ENCODE measurements around the gene CACNA1D.

Gene CACNA1D

DNA sequence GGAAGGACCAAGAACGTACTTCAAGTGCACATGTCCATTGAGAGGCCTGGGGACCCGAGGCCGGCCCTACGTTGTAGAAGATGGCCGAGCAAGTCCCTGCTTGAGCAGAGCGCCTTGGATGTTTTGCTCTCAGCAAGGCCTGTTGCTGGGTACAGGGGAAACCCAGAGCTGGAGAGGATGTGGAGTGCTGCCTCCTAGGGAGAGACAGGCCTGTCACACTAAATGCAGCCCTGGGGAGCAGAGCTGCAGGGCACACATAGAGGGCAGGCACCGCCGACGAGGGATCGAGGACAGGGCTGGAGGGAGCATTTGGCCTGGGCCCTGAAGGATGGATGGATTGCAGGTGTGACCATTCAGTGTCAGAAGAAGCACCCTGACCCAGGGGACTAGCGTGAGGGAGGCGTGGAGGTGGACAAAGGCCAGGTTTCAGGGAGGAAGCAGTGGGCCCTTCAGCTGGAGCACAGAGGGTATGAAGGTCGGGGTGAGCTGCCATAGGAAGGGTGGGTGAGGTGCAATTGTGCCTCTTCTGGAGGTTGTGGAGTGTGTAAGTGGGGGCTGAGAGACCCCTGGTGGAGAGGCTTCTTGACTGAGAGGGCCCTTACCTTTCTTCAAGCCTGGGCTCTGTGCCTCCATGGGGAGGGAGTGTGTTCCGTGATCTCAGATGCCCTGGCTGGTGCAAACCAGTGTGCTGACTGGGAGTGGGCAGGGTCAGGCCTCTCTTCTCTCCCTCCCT lies 209.4 kb downstream of the CACNA1D start:
- FAIRE-seq = no peak
- no peak for TF ChIP-seq POU2F2 (IDR thresholded peaks at IDR 0.05; ENCODE audit: low read depth, low read length)
- no peak for TF ChIP-seq SPI1 (IDR thresholded peaks at IDR 0.05; ENCODE audit: low read depth, low read length)
- no peak for TF ChIP-seq TAF1 (IDR thresholded peaks at IDR 0.05; ENCODE audit: low read depth, low read length)
- no peak for TF ChIP-seq POLR2A (IDR thresholded peaks at IDR 0.05; ENCODE audit: low read depth, low read length)
- TF ChIP-seq POLR2AphosphoS5 (IDR thresholded peaks at IDR 0.05; ENCODE audit: low read depth, low read length) = no peak
- no peak for TF ChIP-seq PAX5 (IDR thresholded peaks at IDR 0.05; ENCODE audit: insufficient read depth, low read length, severe bottlenecking)
- no peak for DNase-seq (ENCODE audit: insufficient read length, low spot score)

- no peak for TF ChIP-seq POLR2A (IDR thresholded peaks at IDR 0.05; ENCODE audit: low read depth, low read length)
- no peak for TF ChIP-seq POLR2AphosphoS5 (IDR thresholded peaks at IDR 0.05; ENCODE audit: low read depth, low read length)
- TF ChIP-seq PAX5 (IDR thresholded peaks at IDR 0.05; ENCODE audit: insufficient read depth, low read length, severe bottlenecking) = no peak
- TF ChIP-seq TAF1 (IDR thresholded peaks at IDR 0.05; ENCODE audit: low read depth, low read length) = no peak
- FAIRE-seq = no peak
- no peak for DNase-seq (ENCODE audit: insufficient read length, low spot score)
Measured at GRCh38 chr3:53704363-53704725, 209.9 kb downstream of the CACNA1D start.

DNA sequence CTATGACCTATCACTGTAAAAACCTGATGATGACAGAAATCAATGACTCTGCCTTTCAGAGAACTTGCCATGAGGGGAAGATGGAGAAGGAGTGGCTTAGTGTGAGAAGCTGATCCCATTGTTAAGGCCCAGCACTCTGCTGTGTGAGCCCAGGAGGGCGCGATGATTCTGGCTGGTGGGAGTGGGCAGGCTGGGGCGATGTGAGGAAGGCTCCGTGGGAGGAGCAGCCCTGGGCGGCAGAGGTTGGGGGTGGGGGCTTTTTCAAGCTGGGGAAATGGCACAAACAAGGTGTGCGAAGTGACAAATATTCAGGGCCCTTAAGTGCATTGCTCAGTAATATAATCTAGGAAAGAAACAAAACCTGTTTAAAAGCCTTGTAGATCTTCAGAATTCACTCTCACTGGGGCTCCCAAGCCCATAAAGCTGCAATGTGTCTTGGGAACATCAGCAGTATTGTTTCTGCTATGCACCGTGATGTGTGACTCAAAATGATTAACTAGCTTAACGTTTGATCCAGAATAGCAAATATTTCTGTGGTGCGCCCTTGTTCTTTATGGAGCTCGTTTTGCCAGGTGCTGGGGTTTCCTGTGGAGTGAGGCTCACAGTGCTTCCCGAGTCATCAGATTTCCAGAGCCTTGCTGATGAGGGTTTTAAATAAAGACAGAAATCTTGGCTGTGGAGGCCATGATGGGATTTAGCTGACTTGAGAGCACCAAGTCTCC lies 210.8 kb downstream of the CACNA1D start:
- FAIRE-seq (no peak), DNase-seq (ENCODE audit: insufficient read length, low spot score) (no peak)
- TF ChIP-seq POLR2A (IDR thresholded peaks at IDR 0.05; ENCODE audit: low read depth, low read length) = no peak

GRCh38 chr3:53705774-53706173 lies 211.4 kb downstream of the CACNA1D start:
- TF ChIP-seq POLR2A (IDR thresholded peaks at IDR 0.05; ENCODE audit: low read depth, low read length) = no peak
- no peak for TF ChIP-seq SPI1 (IDR thresholded peaks at IDR 0.05; ENCODE audit: low read depth, low read length)
- no peak for TF ChIP-seq POU2F2 (IDR thresholded peaks at IDR 0.05; ENCODE audit: low read depth, low read length)
- no peak for TF ChIP-seq PAX5 (IDR thresholded peaks at IDR 0.05; ENCODE audit: insufficient read depth, low read length, severe bottlenecking)
- TF ChIP-seq POLR2AphosphoS5 (IDR thresholded peaks at IDR 0.05; ENCODE audit: low read depth, low read length) = no peak
- no peak for TF ChIP-seq TAF1 (IDR thresholded peaks at IDR 0.05; ENCODE audit: low read depth, low read length)
- FAIRE-seq (peak; percentile 77), DNase-seq (ENCODE audit: insufficient read length, low spot score) (no peak)

DNA sequence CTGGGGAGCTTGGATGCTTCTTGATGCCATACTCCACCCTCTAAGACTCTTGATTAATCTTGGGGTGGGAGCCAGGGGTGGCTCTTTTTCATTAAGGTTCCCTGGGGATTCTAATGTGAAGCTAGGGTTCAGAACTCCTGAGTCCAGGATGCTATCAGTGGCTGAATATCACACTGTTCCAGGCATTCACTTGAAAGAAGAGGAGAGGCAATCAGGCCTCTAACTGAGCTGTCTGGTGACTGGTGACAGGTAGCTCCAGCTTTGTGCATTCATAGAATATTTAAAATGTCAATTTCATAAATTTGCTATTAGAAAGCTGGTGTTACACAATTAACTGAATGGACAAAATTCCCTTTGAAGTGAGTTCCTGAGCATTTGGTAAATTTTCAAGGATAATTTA lies 212.8 kb downstream of the CACNA1D start:
- no peak for DNase-seq (ENCODE audit: insufficient read length, low spot score)
- TF ChIP-seq POU2F2 (IDR thresholded peaks at IDR 0.05; ENCODE audit: low read depth, low read length) (no peak), PAX5 (IDR thresholded peaks at IDR 0.05; ENCODE audit: insufficient read depth, low read length, severe bottlenecking) (no peak), POLR2AphosphoS5 (IDR thresholded peaks at IDR 0.05; ENCODE audit: low read depth, low read length) (no peak), TAF1 (IDR thresholded peaks at IDR 0.05; ENCODE audit: low read depth, low read length) (no peak), POLR2A (IDR thresholded peaks at IDR 0.05; ENCODE audit: low read depth, low read length) (no peak), SPI1 (IDR thresholded peaks at IDR 0.05; ENCODE audit: low read depth, low read length) (no peak)
- FAIRE-seq = no peak

DNA sequence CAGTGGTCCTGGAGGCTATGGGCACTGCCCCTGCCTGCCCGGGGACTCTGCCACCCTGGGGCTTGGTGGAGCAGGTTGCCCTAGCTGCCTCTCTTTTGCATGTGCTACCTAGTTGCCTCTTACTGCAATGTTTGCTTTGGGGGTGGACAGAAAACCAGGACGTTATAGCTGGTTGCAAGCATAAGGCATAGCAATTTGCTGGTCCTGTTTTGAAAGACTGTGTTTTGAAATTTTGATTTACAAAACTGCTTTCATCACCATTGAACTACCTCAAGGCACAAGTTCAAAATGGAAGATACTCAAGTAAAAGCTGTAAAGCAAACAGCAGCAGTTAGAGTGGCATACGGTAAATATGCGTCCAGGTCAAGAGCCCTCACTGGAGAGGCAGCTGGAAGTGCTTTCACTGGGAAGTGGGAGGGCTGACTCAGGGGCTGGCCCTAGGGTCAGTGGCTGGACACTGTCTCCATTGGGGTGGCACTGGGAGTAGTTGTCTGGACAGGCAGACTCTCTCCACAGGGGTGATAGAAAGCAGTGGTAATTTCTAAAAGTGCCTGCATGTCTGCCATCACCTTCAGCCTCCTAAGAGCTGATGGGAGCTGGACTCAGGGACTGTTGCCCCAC lies 213.7 kb downstream of the CACNA1D start:
- no peak for TF ChIP-seq POLR2A (IDR thresholded peaks at IDR 0.05; ENCODE audit: low read depth, low read length)
- no peak for TF ChIP-seq SPI1 (IDR thresholded peaks at IDR 0.05; ENCODE audit: low read depth, low read length)
- no peak for TF ChIP-seq POLR2AphosphoS5 (IDR thresholded peaks at IDR 0.05; ENCODE audit: low read depth, low read length)
- TF ChIP-seq TAF1 (IDR thresholded peaks at IDR 0.05; ENCODE audit: low read depth, low read length) = no peak
- no peak for TF ChIP-seq POU2F2 (IDR thresholded peaks at IDR 0.05; ENCODE audit: low read depth, low read length)
- TF ChIP-seq PAX5 (IDR thresholded peaks at IDR 0.05; ENCODE audit: insufficient read depth, low read length, severe bottlenecking) = no peak
- DNase-seq (ENCODE audit: insufficient read length, low spot score) (no peak), FAIRE-seq (no peak)

- DNase-seq (ENCODE audit: insufficient read length, low spot score) = no peak
- FAIRE-seq = peak; percentile 79
- TF ChIP-seq TAF1 (IDR thresholded peaks at IDR 0.05; ENCODE audit: low read depth, low read length) (no peak), PAX5 (IDR thresholded peaks at IDR 0.05; ENCODE audit: insufficient read depth, low read length, severe bottlenecking) (no peak), POU2F2 (IDR thresholded peaks at IDR 0.05; ENCODE audit: low read depth, low read length) (no peak), POLR2AphosphoS5 (IDR thresholded peaks at IDR 0.05; ENCODE audit: low read depth, low read length) (no peak), SPI1 (IDR thresholded peaks at IDR 0.05; ENCODE audit: low read depth, low read length) (no peak), POLR2A (IDR thresholded peaks at IDR 0.05; ENCODE audit: low read depth, low read length) (no peak)
Measured at GRCh38 chr3:53709256-53709655, 214.8 kb downstream of the CACNA1D start.

- peak; percentile 87 for FAIRE-seq
- no peak for TF ChIP-seq SPI1 (IDR thresholded peaks at IDR 0.05; ENCODE audit: low read depth, low read length)
- no peak for TF ChIP-seq TAF1 (IDR thresholded peaks at IDR 0.05; ENCODE audit: low read depth, low read length)
- no peak for TF ChIP-seq PAX5 (IDR thresholded peaks at IDR 0.05; ENCODE audit: insufficient read depth, low read length, severe bottlenecking)
- TF ChIP-seq POLR2AphosphoS5 (IDR thresholded peaks at IDR 0.05; ENCODE audit: low read depth, low read length) = no peak
- TF ChIP-seq POLR2A (IDR thresholded peaks at IDR 0.05; ENCODE audit: low read depth, low read length) = no peak
- TF ChIP-seq POU2F2 (IDR thresholded peaks at IDR 0.05; ENCODE audit: low read depth, low read length) = no peak
- peak; percentile 51 for DNase-seq (ENCODE audit: insufficient read length, low spot score)
Measured at GRCh38 chr3:53709860-53710674, 215.7 kb downstream of the CACNA1D start.

DNA sequence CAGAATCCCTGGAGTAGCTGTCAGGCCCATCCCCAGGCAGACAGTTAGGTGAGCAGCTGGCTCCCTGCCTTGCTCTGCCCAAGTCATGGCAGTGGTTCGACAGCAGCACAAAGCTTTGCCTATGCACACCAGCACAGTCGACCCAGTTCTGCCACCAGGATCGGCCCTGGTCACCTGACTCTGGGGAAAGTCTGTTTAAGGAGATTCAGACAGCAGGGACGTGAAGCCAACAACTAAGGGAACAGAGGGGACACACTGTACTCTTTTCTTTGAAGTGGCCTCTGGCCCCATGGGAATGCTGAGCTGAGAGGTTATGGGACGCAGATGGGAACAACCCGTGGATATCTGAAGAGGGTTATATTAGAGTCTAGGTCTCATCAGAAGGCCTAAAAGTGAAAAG lies 217.0 kb downstream of the CACNA1D start:
- no peak for TF ChIP-seq POLR2AphosphoS5 (IDR thresholded peaks at IDR 0.05; ENCODE audit: low read depth, low read length)
- TF ChIP-seq POLR2A (IDR thresholded peaks at IDR 0.05; ENCODE audit: low read depth, low read length) = no peak
- TF ChIP-seq TAF1 (IDR thresholded peaks at IDR 0.05; ENCODE audit: low read depth, low read length) = no peak
- no peak for TF ChIP-seq SPI1 (IDR thresholded peaks at IDR 0.05; ENCODE audit: low read depth, low read length)
- TF ChIP-seq PAX5 (IDR thresholded peaks at IDR 0.05; ENCODE audit: insufficient read depth, low read length, severe bottlenecking) = no peak
- no peak for TF ChIP-seq POU2F2 (IDR thresholded peaks at IDR 0.05; ENCODE audit: low read depth, low read length)
- DNase-seq (ENCODE audit: insufficient read length, low spot score) = no peak
- FAIRE-seq = no peak
